Central memory CD8-positive, alpha-beta T cell (primary cell): Measurements from ENCODE around the gene NMU.
"Not testable (repeated sequence)": the region's sequence is repeated elsewhere in the genome, so short reads cannot be mapped to it uniquely, and the experiment has no call there.

Experiments used
- ATAC-seq: fragments of 150-1000 bp; cut with Tn5 transposase; replicated peaks from 2 replicates; pipeline ENCODE4 v1.10.0; 2022; ENCODE audit warnings: mild to moderate bottlenecking, moderate FRiP score, moderate number of reproducible peaks; ENCODE audit not compliant: poor library complexity, severe bottlenecking; ENCODE audit errors: extremely low read depth
- DNase-seq, 2 donors: peaks; one replicate each; pipeline ENCODE4 v3.0.0; 2021; ENCODE audit warnings: low spot score in 2 of 2
- H3K27ac Mint-ChIP-seq: one replicate; pipeline ENCODE4 v1.8.0; 2022; ENCODE audit warnings: low read depth, mild to moderate bottlenecking, moderate library complexity, mixed read lengths
- H3K27me3 Mint-ChIP-seq: one replicate; pipeline ENCODE4 v1.8.0; 2022; ENCODE audit warnings: mixed read lengths
- H3K36me3 Mint-ChIP-seq: one replicate; pipeline ENCODE4 v1.8.0; 2022; ENCODE audit warnings: mild to moderate bottlenecking, moderate library complexity, mixed read lengths; ENCODE audit not compliant: insufficient read depth
- H3K4me1 Mint-ChIP-seq: one replicate; pipeline ENCODE4 v1.8.0; 2022; ENCODE audit warnings: mixed read lengths
- H3K4me3 Mint-ChIP-seq: one replicate; pipeline ENCODE4 v1.8.0; 2022; ENCODE audit warnings: mild to moderate bottlenecking, moderate library complexity, mixed read lengths
- H3K9me3 Mint-ChIP-seq: one replicate; pipeline ENCODE4 v1.8.0; 2022; ENCODE audit warnings: mixed read lengths

The NMU gene, protein sequence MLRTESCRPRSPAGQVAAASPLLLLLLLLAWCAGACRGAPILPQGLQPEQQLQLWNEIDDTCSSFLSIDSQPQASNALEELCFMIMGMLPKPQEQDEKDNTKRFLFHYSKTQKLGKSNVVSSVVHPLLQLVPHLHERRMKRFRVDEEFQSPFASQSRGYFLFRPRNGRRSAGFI

GRCh38 chr4:55635741-55636655, at the start of gene NMU:
Gene NMU, minus strand, starts transcription at chr4:55636298. Its CDS starts 106 bp downstream, at chr4:55636192.
- DNase-seq (no peak), ATAC-seq (peak; percentile 32)
- Mint-ChIP-seq H3K27me3 (peaks cover 82% of the 10 kb centered on the region), H3K27ac (no peak within 1 kb of the TSS), H3K36me3 (no peaks in the 10 kb centered on the region), H3K4me1 (peaks cover 15% of the 10 kb centered on the region), H3K4me3 (peak within 1 kb of the TSS; percentile 68), H3K9me3 (no peaks in the 10 kb centered on the region)

- no peaks in the 10 kb centered on the region for H3K4me1 Mint-ChIP-seq
- H3K9me3 Mint-ChIP-seq, result no peaks in the 10 kb centered on the region
- no peak for DNase-seq
- H3K4me3 Mint-ChIP-seq, result no peak overlapping the region
- ATAC-seq, result no peak
- H3K27ac Mint-ChIP-seq, result no peak overlapping the region
- H3K27me3 Mint-ChIP-seq, result peaks cover 3% of the 10 kb centered on the region
- no peaks in the 10 kb centered on the region for H3K36me3 Mint-ChIP-seq
These were observed 48.2 kb upstream of the NMU start for GRCh38 chr4:55684276-55684675.

GRCh38 chr4:55682797-55683196, 46.7 kb upstream of the NMU start:
- not testable (repeated sequence) for H3K27ac Mint-ChIP-seq, H3K4me1 Mint-ChIP-seq, ATAC-seq, H3K9me3 Mint-ChIP-seq, H3K36me3 Mint-ChIP-seq, H3K4me3 Mint-ChIP-seq, DNase-seq
- peaks cover 11% of the 10 kb centered on the region for H3K27me3 Mint-ChIP-seq

DNA sequence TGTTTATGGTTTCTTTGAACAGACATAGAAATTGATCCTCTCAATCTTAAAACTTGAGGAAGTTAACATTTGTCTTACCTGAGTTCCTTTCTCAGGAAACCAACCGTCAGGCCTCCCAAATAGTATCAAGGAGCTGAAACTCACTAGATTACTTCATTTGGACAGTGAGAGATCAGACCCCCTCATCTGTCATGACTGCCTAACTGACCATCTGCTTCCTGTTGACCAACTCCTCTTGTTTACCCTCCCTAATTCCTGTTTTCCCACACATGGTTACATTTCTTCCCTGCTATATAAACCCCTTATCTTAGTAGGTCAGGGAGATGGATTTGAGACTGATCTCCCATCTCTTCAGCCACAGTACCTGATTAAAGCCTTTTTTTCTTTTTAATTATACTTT, 46.2 kb upstream of the NMU start:
- no peak overlapping the region for H3K4me3 Mint-ChIP-seq
- H3K27me3 Mint-ChIP-seq, result peaks cover 15% of the 10 kb centered on the region
- H3K36me3 Mint-ChIP-seq, result no peaks in the 10 kb centered on the region
- no peaks in the 10 kb centered on the region for H3K9me3 Mint-ChIP-seq
- no peak overlapping the region for H3K27ac Mint-ChIP-seq
- H3K4me1 Mint-ChIP-seq, result no peaks in the 10 kb centered on the region
- ATAC-seq (no peak), DNase-seq (no peak)

GRCh38 chr4:55681430-55681829, 45.3 kb upstream of the NMU start:
- no peak for ATAC-seq

GRCh38 chr4:55675196-55675793, 39.2 kb upstream of the NMU start:
- Mint-ChIP-seq H3K36me3 (no peaks in the 10 kb centered on the region), H3K27ac (no peak overlapping the region), H3K4me1 (no peaks in the 10 kb centered on the region), H3K27me3 (peaks cover 76% of the 10 kb centered on the region), H3K4me3 (no peak overlapping the region), H3K9me3 (no peaks in the 10 kb centered on the region)
- DNase-seq, result no peak
- ATAC-seq, result no peak

More at GRCh38 chr4:55681430-55681829, 45.3 kb upstream of the NMU start:
- H3K4me3 Mint-ChIP-seq, result no peak overlapping the region
- H3K4me1 Mint-ChIP-seq, result no peaks in the 10 kb centered on the region
- no peaks in the 10 kb centered on the region for H3K36me3 Mint-ChIP-seq
- H3K27me3 Mint-ChIP-seq, result peaks cover 24% of the 10 kb centered on the region
- no peak overlapping the region for H3K27ac Mint-ChIP-seq
- DNase-seq, result no peak
- no peaks in the 10 kb centered on the region for H3K9me3 Mint-ChIP-seq

DNA sequence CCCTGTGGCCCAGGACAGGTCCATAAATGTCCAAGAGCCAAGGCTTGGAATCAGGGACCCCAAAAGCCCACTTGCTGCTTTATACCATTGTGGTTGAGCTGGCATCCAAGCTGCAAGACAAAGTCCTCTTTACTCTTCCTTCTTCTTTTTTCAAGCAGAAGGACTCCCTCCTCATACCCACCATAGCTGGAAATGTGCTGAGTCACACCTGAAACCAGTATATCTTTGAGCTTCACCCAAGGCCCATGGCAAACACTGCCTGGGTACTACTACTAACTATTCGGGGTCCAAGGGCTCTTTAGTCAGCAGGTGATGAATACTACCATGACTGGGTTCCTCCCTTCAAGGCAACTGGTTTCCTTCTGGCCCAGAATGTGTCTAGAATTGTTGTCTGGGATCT, 37.3 kb upstream of the NMU start:
- DNase-seq (no peak), ATAC-seq (no peak)
- Mint-ChIP-seq H3K4me3 (no peak overlapping the region), H3K27ac (no peak overlapping the region), H3K27me3 (peaks cover 74% of the 10 kb centered on the region), H3K4me1 (no peaks in the 10 kb centered on the region), H3K36me3 (no peaks in the 10 kb centered on the region), H3K9me3 (no peaks in the 10 kb centered on the region)

DNA sequence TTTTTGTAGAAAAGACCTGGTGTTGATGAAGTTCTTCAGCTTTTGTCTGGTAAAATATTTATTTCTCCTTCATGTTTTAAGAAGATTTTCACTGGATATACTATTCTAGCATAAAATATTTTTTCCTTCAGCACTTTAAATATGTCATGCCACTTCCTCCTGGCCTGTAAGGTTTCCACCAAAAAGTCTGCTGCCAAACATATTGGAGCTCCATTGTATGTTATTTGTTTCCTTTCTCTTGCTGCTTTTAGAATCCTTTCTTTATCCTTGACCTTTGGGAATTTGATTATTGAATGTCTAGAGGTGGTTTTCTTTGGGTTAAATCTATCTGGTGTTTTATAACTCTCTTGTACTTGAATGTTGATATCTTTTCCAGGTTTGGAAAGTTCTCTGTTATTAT, 35.6 kb upstream of the NMU start:
- H3K4me3 Mint-ChIP-seq, result no peak overlapping the region
- H3K9me3 Mint-ChIP-seq, result no peaks in the 10 kb centered on the region
- DNase-seq, result no peak
- H3K4me1 Mint-ChIP-seq, result no peaks in the 10 kb centered on the region
- no peak for ATAC-seq
- H3K27ac Mint-ChIP-seq, result no peak overlapping the region
- H3K36me3 Mint-ChIP-seq, result no peaks in the 10 kb centered on the region
- H3K27me3 Mint-ChIP-seq, result peaks cover 75% of the 10 kb centered on the region

GRCh38 chr4:55670695-55671094, 34.6 kb upstream of the NMU start:
- ATAC-seq (no peak), DNase-seq (no peak)
- H3K27me3 Mint-ChIP-seq, result peaks cover 75% of the 10 kb centered on the region
- no peak overlapping the region for H3K27ac Mint-ChIP-seq
- H3K36me3 Mint-ChIP-seq, result no peaks in the 10 kb centered on the region
- no peaks in the 10 kb centered on the region for H3K4me1 Mint-ChIP-seq
- no peak overlapping the region for H3K4me3 Mint-ChIP-seq
- H3K9me3 Mint-ChIP-seq, result no peaks in the 10 kb centered on the region

DNA sequence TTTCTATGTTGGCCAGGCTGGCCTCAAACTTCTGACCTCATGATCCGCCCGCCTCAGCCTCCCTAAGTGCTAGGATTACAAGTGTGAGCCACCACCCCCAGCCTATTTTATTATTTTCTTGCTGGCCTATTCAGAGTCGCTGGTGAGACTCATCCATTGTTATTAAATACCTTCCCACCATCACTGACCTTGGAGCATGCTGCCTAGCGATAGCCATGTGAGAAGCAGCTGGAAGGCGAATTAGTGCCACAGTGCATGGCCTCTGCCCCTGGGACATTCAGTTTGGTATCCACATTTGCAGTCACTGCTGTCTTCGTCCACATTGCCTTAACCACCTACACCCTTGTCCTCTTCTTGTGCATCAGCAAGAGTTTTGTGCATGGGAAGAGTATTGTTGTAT, 32.4 kb upstream of the NMU start:
- Mint-ChIP-seq H3K4me1 (no peaks in the 10 kb centered on the region), H3K4me3 (no peak overlapping the region), H3K9me3 (no peaks in the 10 kb centered on the region), H3K36me3 (no peaks in the 10 kb centered on the region), H3K27me3 (peaks cover 63% of the 10 kb centered on the region), H3K27ac (no peak overlapping the region)
- no peak for ATAC-seq
- DNase-seq, result no peak

DNA sequence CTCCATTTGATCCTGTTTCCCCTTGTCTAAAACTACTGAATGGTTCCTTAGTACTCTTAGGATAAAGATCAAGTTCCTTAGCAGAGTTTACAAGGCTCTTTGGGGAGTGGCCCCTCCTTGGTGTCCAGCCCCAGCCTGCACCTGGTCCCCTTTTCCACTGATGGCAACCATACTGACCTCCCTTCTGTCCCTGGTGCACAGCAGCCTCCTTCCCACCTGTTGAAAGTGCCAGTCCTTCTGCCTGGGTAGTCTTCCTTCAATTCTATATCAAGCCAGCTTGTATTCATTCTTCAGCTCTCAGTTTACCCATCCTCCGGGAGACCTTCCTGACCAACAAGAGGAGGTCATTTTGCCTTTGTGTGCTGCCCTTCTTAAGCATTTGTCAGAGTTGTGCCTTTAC, 30.4 kb upstream of the NMU start:
- ATAC-seq, result no peak

DNA sequence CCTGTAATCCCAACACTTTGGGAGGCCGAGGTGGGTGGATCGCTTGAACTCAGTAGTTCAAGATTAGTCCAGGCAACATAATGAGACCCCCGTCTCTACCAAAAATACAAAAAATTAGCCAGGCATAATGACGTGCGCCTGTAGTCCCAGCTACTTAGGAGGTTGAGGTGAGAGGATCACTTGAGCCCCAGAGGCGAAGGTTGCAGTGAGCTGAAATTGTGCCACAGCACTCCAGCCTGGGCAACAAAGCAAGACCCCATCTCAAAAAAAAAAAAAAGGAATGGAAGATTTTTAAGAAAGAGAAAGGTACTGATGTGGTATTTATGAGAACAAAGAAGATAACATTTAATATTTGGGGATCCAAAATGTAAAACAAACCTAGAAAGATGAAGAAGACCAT, 27.0 kb upstream of the NMU start:
- Mint-ChIP-seq H3K4me1 (no peaks in the 10 kb centered on the region), H3K27me3 (peaks cover 48% of the 10 kb centered on the region), H3K36me3 (no peaks in the 10 kb centered on the region), H3K27ac (no peak overlapping the region), H3K9me3 (no peaks in the 10 kb centered on the region), H3K4me3 (no peak overlapping the region)
- ATAC-seq (no peak), DNase-seq (no peak)

More for the DNA sequence above, 30.4 kb upstream of the NMU start:
- H3K4me3 Mint-ChIP-seq, result no peak overlapping the region
- peaks cover 50% of the 10 kb centered on the region for H3K27me3 Mint-ChIP-seq
- no peaks in the 10 kb centered on the region for H3K4me1 Mint-ChIP-seq
- no peaks in the 10 kb centered on the region for H3K9me3 Mint-ChIP-seq
- no peak for DNase-seq
- no peaks in the 10 kb centered on the region for H3K36me3 Mint-ChIP-seq
- H3K27ac Mint-ChIP-seq, result no peak overlapping the region
